ENCODE measurements around the gene LCK. TPM values are rescaled to one million over a fixed set of nuclear protein-coding genes. Genes with fewer than 3 reads are reported as not detected.
"Not testable (repeated sequence)": the region's sequence is repeated elsewhere in the genome, so short reads cannot be mapped to it uniquely, and the experiment has no call there.

LCK gene
- total RNA-seq, 1 donor from 2014 or later: not detected

DNA sequence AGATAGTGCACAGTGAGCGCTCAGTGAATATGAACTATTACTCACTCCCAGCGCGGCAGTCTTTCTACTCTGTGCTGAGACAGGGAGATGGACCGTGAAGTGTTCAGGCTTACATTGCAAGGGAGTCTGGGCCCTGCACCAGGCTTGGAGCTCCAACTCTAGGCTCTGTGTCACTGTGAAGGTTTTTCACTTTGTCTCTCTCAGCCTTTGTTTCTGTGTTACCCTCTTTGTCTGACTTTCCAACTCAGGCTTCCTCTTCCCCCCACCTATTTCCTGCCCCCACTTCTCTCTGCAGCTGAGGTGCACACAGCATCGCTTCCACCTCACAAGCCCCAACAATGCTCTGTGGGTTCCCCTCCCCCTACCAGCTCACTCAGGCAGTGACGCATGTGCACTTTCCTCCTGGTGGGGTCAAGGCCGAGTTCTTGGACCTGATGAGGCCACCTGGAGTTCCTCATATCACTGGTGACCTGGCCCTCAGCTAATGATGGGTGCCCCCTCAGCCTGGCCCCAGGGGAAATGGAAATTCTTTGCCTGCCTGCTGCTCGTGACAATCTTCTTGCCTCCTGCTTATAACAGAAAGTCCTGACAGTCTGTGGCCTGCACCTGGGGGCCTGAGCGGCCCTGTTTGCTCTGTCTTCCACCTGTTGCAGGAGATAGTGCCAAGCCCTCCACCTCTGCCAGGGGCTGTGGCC lies 1.1 kb upstream of the LCK start:
- no peak overlapping the region for H3K4me3 Mint-ChIP-seq
- TF ChIP-seq, protein P1, sequence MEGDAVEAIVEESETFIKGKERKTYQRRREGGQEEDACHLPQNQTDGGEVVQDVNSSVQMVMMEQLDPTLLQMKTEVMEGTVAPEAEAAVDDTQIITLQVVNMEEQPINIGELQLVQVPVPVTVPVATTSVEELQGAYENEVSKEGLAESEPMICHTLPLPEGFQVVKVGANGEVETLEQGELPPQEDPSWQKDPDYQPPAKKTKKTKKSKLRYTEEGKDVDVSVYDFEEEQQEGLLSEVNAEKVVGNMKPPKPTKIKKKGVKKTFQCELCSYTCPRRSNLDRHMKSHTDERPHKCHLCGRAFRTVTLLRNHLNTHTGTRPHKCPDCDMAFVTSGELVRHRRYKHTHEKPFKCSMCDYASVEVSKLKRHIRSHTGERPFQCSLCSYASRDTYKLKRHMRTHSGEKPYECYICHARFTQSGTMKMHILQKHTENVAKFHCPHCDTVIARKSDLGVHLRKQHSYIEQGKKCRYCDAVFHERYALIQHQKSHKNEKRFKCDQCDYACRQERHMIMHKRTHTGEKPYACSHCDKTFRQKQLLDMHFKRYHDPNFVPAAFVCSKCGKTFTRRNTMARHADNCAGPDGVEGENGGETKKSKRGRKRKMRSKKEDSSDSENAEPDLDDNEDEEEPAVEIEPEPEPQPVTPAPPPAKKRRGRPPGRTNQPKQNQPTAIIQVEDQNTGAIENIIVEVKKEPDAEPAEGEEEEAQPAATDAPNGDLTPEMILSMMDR (conservative IDR thresholded peaks at IDR 0.05): no peak
- H3K9me3 Mint-ChIP-seq: no peaks in the 10 kb centered on the region
- H3K27ac Mint-ChIP-seq: peak overlapping the region; percentile 20
- H3K36me3 Mint-ChIP-seq: no peaks in the 10 kb centered on the region
- H3K4me1 Mint-ChIP-seq (ENCODE audit: unreplicated experiment): peaks cover 16% of the 10 kb centered on the region
- peaks cover 5% of the 10 kb centered on the region for H3K27me3 Mint-ChIP-seq
- no peak for DNase-seq (ENCODE audit: extremely low spot score, unreplicated experiment)

DNA sequence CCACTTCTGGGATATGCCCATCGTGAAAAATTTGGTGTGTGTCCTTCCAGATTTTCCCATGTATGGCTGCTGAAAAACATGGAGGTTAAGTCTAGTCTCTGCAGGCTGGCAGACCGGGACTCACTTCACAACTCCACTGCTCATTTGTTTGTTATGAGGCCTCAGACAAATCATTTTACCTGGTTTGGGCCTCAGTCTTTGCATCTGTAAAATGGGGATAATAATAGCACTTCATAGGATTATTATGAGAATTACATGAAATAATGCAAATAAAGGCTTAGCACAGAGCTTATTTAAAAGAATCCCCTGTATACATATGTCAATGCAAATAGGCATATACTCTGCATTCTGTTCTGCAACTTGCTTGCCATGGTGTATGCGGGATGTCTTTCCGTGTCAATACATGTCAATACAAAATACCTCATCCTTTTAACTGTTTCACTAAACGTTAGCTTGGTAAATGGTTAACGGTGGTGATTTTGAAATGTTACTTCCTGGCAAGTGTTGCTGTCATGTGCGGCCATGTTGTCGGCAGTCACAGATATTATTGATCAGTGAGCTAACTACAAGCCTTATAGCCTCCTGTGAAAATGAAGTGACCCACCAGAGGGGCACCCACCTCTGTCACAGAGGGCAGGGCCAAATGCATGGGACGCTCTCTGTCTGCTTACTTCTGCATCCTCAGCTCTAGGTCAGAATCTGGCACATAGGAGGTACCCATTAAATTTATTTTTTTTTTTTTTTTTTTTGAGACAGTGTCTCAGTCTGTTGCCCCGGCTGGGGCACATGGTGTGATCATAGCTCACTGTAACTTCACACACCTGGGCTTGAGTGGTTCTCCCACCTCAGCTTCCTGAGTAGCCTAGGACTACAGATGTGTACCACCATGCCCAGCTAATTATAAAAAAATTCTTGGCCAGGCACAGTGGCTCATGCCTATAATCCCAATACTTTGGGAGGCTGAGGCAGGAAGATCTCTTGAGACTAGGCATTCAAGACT lies 4.3 kb downstream of the LCK start:
- Mint-ChIP-seq H3K4me1 (ENCODE audit: unreplicated experiment) (peaks cover 5% of the 10 kb centered on the region), H3K27ac (no peak overlapping the region), H3K9me3 (no peaks in the 10 kb centered on the region), H3K4me3 (no peak overlapping the region), H3K27me3 (peaks cover 5% of the 10 kb centered on the region), H3K36me3 (no peaks in the 10 kb centered on the region)
- TF ChIP-seq, protein P1 (conservative IDR thresholded peaks at IDR 0.05): no peak
- DNase-seq (ENCODE audit: extremely low spot score, unreplicated experiment): no peak

DNA sequence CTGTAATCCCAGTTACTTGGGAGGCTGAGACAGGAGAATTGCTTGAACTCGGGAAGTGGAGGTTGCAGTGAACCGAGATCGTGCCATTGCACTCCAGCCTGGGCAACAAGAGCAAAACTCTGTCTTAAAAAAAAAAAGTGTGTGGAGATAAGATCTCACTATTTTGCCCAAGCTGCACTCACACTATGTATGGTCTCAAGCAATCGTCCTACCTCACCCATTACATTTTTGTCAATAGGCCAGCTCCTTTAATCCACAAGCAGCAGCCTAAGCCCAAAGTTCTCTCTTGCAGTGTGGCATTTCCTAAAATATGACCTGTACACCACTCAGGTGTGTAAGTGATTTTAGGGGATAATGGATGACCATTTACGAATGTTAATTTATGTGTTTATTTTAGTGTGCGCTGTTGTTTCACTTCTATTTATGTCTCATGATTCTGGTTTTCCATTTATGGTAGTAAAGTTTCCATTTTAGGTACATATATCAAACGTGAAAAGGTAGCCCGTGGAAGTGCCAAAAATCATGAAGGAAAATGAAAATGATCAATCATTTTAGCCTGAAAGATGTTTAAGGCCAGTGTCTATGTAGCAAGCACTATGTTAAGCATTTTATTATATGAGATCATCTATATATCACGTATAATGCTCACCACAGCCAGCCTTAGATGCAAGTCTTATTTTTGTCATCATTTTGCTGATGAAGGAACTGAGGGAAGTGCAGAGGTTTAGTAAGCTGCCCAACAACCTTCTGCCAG lies 5.6 kb downstream of the LCK start:
- peaks cover 3% of the 10 kb centered on the region for H3K27me3 Mint-ChIP-seq
- no peaks in the 10 kb centered on the region for H3K4me1 Mint-ChIP-seq (ENCODE audit: unreplicated experiment)
- no peak overlapping the region for H3K27ac Mint-ChIP-seq
- H3K4me3 Mint-ChIP-seq: no peak overlapping the region
- no peaks in the 10 kb centered on the region for H3K36me3 Mint-ChIP-seq
- no peak for DNase-seq (ENCODE audit: extremely low spot score, unreplicated experiment)
- TF ChIP-seq, protein P1 (conservative IDR thresholded peaks at IDR 0.05): no peak
- H3K9me3 Mint-ChIP-seq: no peaks in the 10 kb centered on the region

DNA sequence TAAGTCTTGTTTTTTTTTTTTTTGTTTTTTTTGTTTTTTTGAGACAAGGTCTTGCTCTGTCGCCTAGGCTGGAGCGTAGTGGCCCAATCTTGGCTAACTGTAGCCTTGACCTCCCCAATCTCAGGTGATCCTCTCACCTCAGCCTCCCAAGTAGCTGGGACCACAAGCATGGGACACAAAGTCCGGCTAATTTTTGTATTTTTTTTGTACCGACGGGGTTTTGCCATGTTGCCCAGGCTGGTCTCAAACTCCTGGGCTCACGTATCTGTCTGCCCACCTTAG lies 6.1 kb downstream of the LCK start:
- Mint-ChIP-seq H3K9me3 (no peaks in the 10 kb centered on the region), H3K4me3 (no peak overlapping the region), H3K36me3 (no peaks in the 10 kb centered on the region), H3K27ac (no peak overlapping the region), H3K4me1 (ENCODE audit: unreplicated experiment) (no peaks in the 10 kb centered on the region), H3K27me3 (no peaks in the 10 kb centered on the region)
- DNase-seq (ENCODE audit: extremely low spot score, unreplicated experiment): no peak
- TF ChIP-seq, protein P1 (conservative IDR thresholded peaks at IDR 0.05): no peak

DNA sequence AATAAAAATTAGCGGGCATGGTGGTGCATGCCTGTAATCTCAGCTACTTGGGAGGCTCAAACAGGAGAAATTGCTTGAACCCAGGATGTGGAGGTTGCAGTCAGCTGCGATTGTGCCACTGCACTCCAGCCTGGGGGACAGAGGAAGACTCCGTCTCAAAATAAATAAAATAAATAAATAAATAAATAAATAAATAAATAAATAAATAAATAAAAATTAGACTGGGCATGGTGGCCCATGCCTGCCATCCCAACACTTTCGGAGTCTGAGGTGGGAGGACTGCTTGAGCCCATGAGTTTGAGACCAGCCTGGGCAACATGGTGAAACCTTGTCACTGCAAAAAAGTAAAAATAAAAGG lies 12.2 kb downstream of the LCK start:
- not testable (repeated sequence) for H3K9me3 Mint-ChIP-seq; H3K36me3 Mint-ChIP-seq; H3K4me3 Mint-ChIP-seq; H3K27me3 Mint-ChIP-seq; H3K27ac Mint-ChIP-seq; H3K4me1 Mint-ChIP-seq (ENCODE audit: unreplicated experiment); DNase-seq (ENCODE audit: extremely low spot score, unreplicated experiment)
